ENCODE results near the gene HNF4A. TPM values are rescaled to one million over a fixed set of nuclear protein-coding genes. Genes with fewer than 3 reads are reported as not detected.
A peak's percentile ranks its signal among the peaks of the same experiment; 100 is the strongest.

Gene HNF4A
- total and polyA plus RNA-seq, 2 of the 13 experiments (the other 11 are each of a cell fraction or from before 2014, with no cell fraction given): 80.9 to 169 TPM

DNA sequence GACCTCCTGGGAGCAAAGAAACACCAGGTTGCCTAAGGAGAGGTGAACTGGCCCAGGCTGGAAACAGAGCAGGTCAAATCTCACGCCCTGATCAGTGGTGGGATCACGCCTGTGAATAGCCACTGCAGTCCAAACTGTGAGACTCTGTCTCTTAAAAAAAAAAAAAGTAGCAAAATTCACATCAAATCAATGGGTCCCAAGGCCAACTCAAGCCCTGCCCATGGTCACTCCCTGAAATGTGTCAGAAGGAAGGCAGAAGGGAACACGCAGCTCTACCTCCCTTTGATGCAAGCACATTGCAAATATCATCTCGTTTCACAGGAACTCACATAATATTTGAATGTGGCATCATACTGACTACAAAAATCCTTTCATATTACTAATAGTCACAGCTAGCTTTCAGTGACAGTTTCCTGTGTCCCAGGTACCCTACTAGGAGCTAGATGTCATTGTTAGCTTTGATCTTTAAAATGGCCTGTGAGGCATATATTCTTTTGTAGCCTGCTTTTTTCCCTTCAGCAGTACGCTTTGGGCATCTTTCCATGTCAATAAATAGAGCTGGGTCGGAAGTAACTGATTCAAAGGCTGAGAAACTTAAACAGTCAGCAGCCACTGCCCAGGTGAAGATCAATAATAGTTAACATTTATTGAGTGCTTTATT, 105.8 kb downstream of the HNF4A start (continued):
- TF ChIP-seq, protein P1, sequence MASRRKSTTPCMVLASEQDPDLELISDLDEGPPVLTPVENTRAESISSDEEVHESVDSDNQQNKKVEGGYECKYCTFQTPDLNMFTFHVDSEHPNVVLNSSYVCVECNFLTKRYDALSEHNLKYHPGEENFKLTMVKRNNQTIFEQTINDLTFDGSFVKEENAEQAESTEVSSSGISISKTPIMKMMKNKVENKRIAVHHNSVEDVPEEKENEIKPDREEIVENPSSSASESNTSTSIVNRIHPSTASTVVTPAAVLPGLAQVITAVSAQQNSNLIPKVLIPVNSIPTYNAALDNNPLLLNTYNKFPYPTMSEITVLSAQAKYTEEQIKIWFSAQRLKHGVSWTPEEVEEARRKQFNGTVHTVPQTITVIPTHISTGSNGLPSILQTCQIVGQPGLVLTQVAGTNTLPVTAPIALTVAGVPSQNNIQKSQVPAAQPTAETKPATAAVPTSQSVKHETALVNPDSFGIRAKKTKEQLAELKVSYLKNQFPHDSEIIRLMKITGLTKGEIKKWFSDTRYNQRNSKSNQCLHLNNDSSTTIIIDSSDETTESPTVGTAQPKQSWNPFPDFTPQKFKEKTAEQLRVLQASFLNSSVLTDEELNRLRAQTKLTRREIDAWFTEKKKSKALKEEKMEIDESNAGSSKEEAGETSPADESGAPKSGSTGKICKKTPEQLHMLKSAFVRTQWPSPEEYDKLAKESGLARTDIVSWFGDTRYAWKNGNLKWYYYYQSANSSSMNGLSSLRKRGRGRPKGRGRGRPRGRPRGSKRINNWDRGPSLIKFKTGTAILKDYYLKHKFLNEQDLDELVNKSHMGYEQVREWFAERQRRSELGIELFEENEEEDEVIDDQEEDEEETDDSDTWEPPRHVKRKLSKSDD (CRISPR knock-in tag; IDR thresholded peaks at IDR 0.05; ENCODE audit: low read depth): no peak
- TF ChIP-seq GATA4 (IDR thresholded peaks at IDR 0.05; ENCODE audit: borderline replicate concordance, low read depth) (no peak; the same call in 1 of the 2 replicates), FOXC1 (CRISPR knock-in tag; IDR thresholded peaks at IDR 0.05; ENCODE audit: borderline replicate concordance) (no peak), ZFP37 (CRISPR knock-in tag; IDR thresholded peaks at IDR 0.05; ENCODE audit: borderline replicate concordance) (no peak; the same call in 1 of the 2 replicates), TBX2 (CRISPR knock-in tag; IDR thresholded peaks at IDR 0.05; ENCODE audit: borderline replicate concordance) (peak; percentile 69), THAP11 (CRISPR knock-in tag; IDR thresholded peaks at IDR 0.05) (0 out of 2 replicates have a peak, but pooled peaks have one; percentile 22), CENPX (CRISPR knock-in tag; IDR thresholded peaks at IDR 0.05) (no peak), MTA3 (CRISPR knock-in tag; IDR thresholded peaks at IDR 0.05) (no peak), ZNF496 (CRISPR knock-in tag; IDR thresholded peaks at IDR 0.05; ENCODE audit: insufficient replicate concordance) (no peak), JUN (CRISPR knock-in tag; IDR thresholded peaks at IDR 0.05) (no peak; the same call in 1 of the 2 replicates), TEAD2 (CRISPR knock-in tag; IDR thresholded peaks at IDR 0.05) (no peak), ZNF652 (CRISPR knock-in tag; IDR thresholded peaks at IDR 0.05; ENCODE audit: borderline replicate concordance, low read depth) (no peak), REL (CRISPR knock-in tag; conservative IDR thresholded peaks at IDR 0.05) (no peak), YY1 (IDR thresholded peaks at IDR 0.05; ENCODE audit: insufficient read depth, insufficient replicate concordance, low read depth, low read length) (peak; percentile 24), SRSF1 (optimal IDR thresholded peaks at IDR 0.05; ENCODE audit: low read depth, low read length) (no peak), KDM5B (CRISPR knock-in tag; IDR thresholded peaks at IDR 0.05; ENCODE audit: borderline replicate concordance) (no peak), FIP1L1 (IDR thresholded peaks at IDR 0.05; ENCODE audit: borderline replicate concordance, insufficient read depth, low read depth, low read length) (no peak), ZBTB42 (CRISPR knock-in tag; IDR thresholded peaks at IDR 0.05) (no peak), ZNF883 (CRISPR knock-in tag; IDR thresholded peaks at IDR 0.05; ENCODE audit: not compliant biosample characterization) (no peak), NFE2L1 (CRISPR knock-in tag; IDR thresholded peaks at IDR 0.05; ENCODE audit: borderline replicate concordance) (no peak), IRX3 (CRISPR knock-in tag; IDR thresholded peaks at IDR 0.05; ENCODE audit: borderline replicate concordance, low read depth) (no peak), BRCA1 (CRISPR knock-in tag; IDR thresholded peaks at IDR 0.05) (no peak), ZNF543 (CRISPR knock-in tag; IDR thresholded peaks at IDR 0.05) (no peak)
- TF ChIP-seq, protein P2, sequence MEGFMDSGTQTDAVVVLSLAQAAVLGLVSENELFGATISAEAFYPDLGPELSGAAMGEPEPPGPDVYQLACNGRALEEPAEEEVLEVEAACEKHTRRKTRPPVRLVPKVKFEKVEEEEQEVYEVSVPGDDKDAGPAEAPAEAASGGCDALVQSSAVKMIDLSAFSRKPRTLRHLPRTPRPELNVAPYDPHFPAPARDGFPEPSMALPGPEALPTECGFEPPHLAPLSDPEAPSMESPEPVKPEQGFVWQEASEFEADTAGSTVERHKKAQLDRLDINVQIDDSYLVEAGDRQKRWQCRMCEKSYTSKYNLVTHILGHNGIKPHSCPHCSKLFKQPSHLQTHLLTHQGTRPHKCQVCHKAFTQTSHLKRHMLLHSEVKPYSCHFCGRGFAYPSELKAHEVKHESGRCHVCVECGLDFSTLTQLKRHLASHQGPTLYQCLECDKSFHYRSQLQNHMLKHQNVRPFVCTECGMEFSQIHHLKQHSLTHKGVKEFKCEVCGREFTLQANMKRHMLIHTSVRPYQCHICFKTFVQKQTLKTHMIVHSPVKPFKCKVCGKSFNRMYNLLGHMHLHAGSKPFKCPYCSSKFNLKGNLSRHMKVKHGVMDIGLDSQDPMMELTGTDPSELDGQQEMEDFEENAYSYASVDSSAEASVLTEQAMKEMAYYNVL (CRISPR knock-in tag; IDR thresholded peaks at IDR 0.05; ENCODE audit: borderline replicate concordance): peak; percentile 10; the same call in 1 of the 2 replicates
- TF ChIP-seq, protein P3, sequence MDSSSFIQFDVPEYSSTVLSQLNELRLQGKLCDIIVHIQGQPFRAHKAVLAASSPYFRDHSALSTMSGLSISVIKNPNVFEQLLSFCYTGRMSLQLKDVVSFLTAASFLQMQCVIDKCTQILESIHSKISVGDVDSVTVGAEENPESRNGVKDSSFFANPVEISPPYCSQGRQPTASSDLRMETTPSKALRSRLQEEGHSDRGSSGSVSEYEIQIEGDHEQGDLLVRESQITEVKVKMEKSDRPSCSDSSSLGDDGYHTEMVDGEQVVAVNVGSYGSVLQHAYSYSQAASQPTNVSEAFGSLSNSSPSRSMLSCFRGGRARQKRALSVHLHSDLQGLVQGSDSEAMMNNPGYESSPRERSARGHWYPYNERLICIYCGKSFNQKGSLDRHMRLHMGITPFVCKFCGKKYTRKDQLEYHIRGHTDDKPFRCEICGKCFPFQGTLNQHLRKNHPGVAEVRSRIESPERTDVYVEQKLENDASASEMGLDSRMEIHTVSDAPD (CRISPR knock-in tag; IDR thresholded peaks at IDR 0.05): no peak
